SK-N-SH (cell line): Measurements from ENCODE around the gene TM9SF4. TPM values are rescaled to one million over a fixed set of nuclear protein-coding genes. Genes with fewer than 3 reads are reported as not detected.
A peak's percentile ranks its signal among the peaks of the same experiment; 100 is the strongest.

Source experiments
- CTCF ChIA-PET: fragments of 300-600, 350-600 bp; formaldehyde crosslinking; extraction: SDS; loops from one replicate; lab custom pipeline; 2021; lab: Yijun Ruan, JAX
- POLR2A ChIA-PET: fragments of 350-600 bp; sonication (Branson Sonifier 250); formaldehyde crosslinking; extraction: SDS; loops from one replicate; lab custom pipeline; 2020; ENCODE audit warnings: antibody characterized with exemption, inconsistent platforms; lab: Yijun Ruan, JAX
- DNase-seq: peaks from one replicate; pipeline ENCODE4 v3.0.0; 2012
- H2AFZ ChIP-seq: fragments of 200-600 bp; sonication (generic); 2 replicates; pipeline ENCODE4 v1.8.1; 2016; ENCODE audit warnings: antibody characterized with exemption, mild to moderate bottlenecking, low read depth
- H3F3A ChIP-seq: fragments of 200-600 bp; sonication (generic); replicated peaks from 2 replicates; pipeline ENCODE3; 2016; ENCODE audit warnings: antibody characterized with exemption, mild to moderate bottlenecking; ENCODE audit not compliant: insufficient read depth
- H3K27ac ChIP-seq, 2 experiments: fragments of 200-500 bp in 1 of 2; fragments of 200-600 bp in 1 of 2; sonication (Bioruptor generic) in 1 of 2; sonication (generic), shearing (Covaris generic) in 1 of 2; 2 replicates each; pipeline versions ENCODE4 v1.5.1 to v1.6.1; 2014 to 2016; ENCODE audit warnings: low read depth in 2 of 2, inconsistent platforms in 1 of 2, low read length in 1 of 2, mild to moderate bottlenecking in 1 of 2, mixed read lengths in 1 of 2
- H3K27me3 ChIP-seq: fragments of 200-600 bp; sonication (generic), shearing (Covaris generic); 2 replicates; pipeline ENCODE4 v1.6.1; 2016; ENCODE audit warnings: mixed run types; ENCODE audit not compliant: insufficient read depth
- H3K36me3 ChIP-seq, 2 experiments: fragments of 200-500 bp in 1 of 2; fragments of 200-600 bp in 1 of 2; sonication (Bioruptor generic) in 1 of 2; sonication (generic) in 1 of 2; replicated peaks in 1 of 2; 2 replicates each; pipeline versions ENCODE3 to v1.5.1; 2014 to 2016; ENCODE audit warnings: low read length in 1 of 2, mild to moderate bottlenecking in 1 of 2; ENCODE audit not compliant: insufficient read depth in 2 of 2, control insufficient read depth in 1 of 2
- H3K4me1 ChIP-seq, 2 experiments: fragments of 200-500 bp in 1 of 2; fragments of 200-600 bp in 1 of 2; sonication (Bioruptor generic) in 1 of 2; sonication (generic), shearing (Covaris generic) in 1 of 2; 2 replicates each; pipeline versions ENCODE4 v1.5.1 to v1.6.1; 2014 to 2016; ENCODE audit warnings: low read depth in 1 of 2, low read length in 1 of 2, mixed run types in 1 of 2; ENCODE audit not compliant: insufficient read depth in 2 of 2, control insufficient read depth in 1 of 2
- H3K4me2 ChIP-seq: fragments of 200-600 bp; sonication (generic), shearing (Covaris generic); 2 replicates; pipeline ENCODE4 v1.6.1; 2017; ENCODE audit warnings: mixed run types
- H3K4me3 ChIP-seq, 2 experiments: fragments of 200-500 bp in 1 of 2; fragments of 200-600 bp in 1 of 2; sonication (Bioruptor generic) in 1 of 2; sonication (generic), shearing (Covaris generic) in 1 of 2; 2 replicates each; pipeline versions ENCODE4 v1.5.1 to v1.8.1; 2014 to 2016; ENCODE audit warnings: low read depth in 2 of 2, inconsistent platforms in 1 of 2, low read length in 1 of 2, mild to moderate bottlenecking in 1 of 2, mixed read lengths in 1 of 2, moderate library complexity in 1 of 2
- H3K79me2 ChIP-seq: fragments of 200-600 bp; sonication (generic); 2 replicates; pipeline ENCODE4 v1.8.1; 2017; ENCODE audit warnings: mild to moderate bottlenecking; ENCODE audit not compliant: insufficient read depth
- H3K9ac ChIP-seq: fragments of 200-600 bp; sonication (generic); 2 replicates; pipeline ENCODE4 v1.6.1; 2017; ENCODE audit warnings: mixed run types
- H3K9me2 ChIP-seq: fragments of 200-600 bp; sonication (generic); 2 replicates; pipeline ENCODE4 v1.6.1; 2017; ENCODE audit warnings: mixed run types
- H3K9me3 ChIP-seq: fragments of 200-600 bp; sonication (generic); 2 replicates; pipeline ENCODE4 v1.6.1; 2017; ENCODE audit warnings: mixed run types, mild to moderate bottlenecking, moderate library complexity
- H4K20me1 ChIP-seq: fragments of 200-600 bp; sonication (generic); 2 replicates; pipeline ENCODE4 v1.6.1; 2017; ENCODE audit warnings: mild to moderate bottlenecking, mixed run types; ENCODE audit not compliant: insufficient read depth
- CHD2 ChIP-seq: fragments of 150-350 bp; IDR thresholded peaks from 2 replicates; pipeline ENCODE4 v1.6.1; 2018; ENCODE audit warnings: low read length; ENCODE audit not compliant: partially characterized antibody
- CTCF ChIP-seq: fragments of 200-600 bp; sonication (generic); IDR thresholded peaks from 2 replicates; pipeline ENCODE4 v1.6.1; 2017; ENCODE audit warnings: antibody characterized with exemption, mild to moderate bottlenecking, moderate library complexity
- EP300 ChIP-seq, 2 experiments: IDR thresholded peaks; 2 replicates each; pipeline versions ENCODE4 v1.4.0 to v1.6.1; 2012; ENCODE audit warnings: borderline replicate concordance in 1 of 2, low read depth in 1 of 2, low read length in 1 of 2
- FOXM1 ChIP-seq: IDR thresholded peaks from 2 replicates; pipeline ENCODE4 v1.4.0; 2012; ENCODE audit warnings: low read depth, mild to moderate bottlenecking
- GABPA ChIP-seq: IDR thresholded peaks from 2 replicates; pipeline ENCODE4 v1.4.0; 2012; ENCODE audit warnings: low read depth, mild to moderate bottlenecking
- JUND ChIP-seq: IDR thresholded peaks from 2 replicates; pipeline ENCODE4 v1.4.0; 2012
- MAX ChIP-seq: IDR thresholded peaks from 2 replicates; pipeline ENCODE4 v1.4.0; 2012; ENCODE audit warnings: low read depth
- NFIC ChIP-seq: IDR thresholded peaks from 2 replicates; pipeline ENCODE4 v1.4.0; 2012; ENCODE audit warnings: borderline replicate concordance
- RAD21 ChIP-seq: IDR thresholded peaks from 2 replicates; pipeline ENCODE4 v1.6.1; 2012; ENCODE audit warnings: mild to moderate bottlenecking, low read length
- RFX5 ChIP-seq: IDR thresholded peaks from 2 replicates; pipeline ENCODE4 v1.6.1; 2012; ENCODE audit warnings: mild to moderate bottlenecking, improper control_type of control experiment, low read length
- RXRA ChIP-seq: IDR thresholded peaks from 2 replicates; pipeline ENCODE4 v1.4.0; 2012; ENCODE audit warnings: low read depth, mild to moderate bottlenecking, borderline replicate concordance
- SIN3A ChIP-seq: IDR thresholded peaks from 2 replicates; pipeline ENCODE4 v1.6.1; 2012; ENCODE audit warnings: low read depth, mild to moderate bottlenecking, low read length, moderate library complexity, borderline replicate concordance
- TCF12 ChIP-seq: IDR thresholded peaks from 2 replicates; pipeline ENCODE4 v1.4.0; 2012
- USF1 ChIP-seq: IDR thresholded peaks from 2 replicates; pipeline ENCODE4 v1.4.0; 2012; ENCODE audit warnings: low read depth, borderline replicate concordance
- WGBS: methylation state at CpG from one replicate; pipeline ENCODE4 v1.1.6; 2017; ENCODE audit warnings: low lambda C conversion rate; 5-methylcytosine and 5-hydroxymethylcytosine counted together
- polyA plus RNA-seq, 3 experiments: library from polyadenylated mRNA; depleted of rRNA; stranded (reverse); fragments of >200 nt; gene quantifications; 2 replicates each; pipeline ENCODE4 v1.2.3, GENCODE V29; 2012

TM9SF4 gene
- polyA plus RNA-seq, 1 of the 3 experiments (the other 2 are of a cell fraction): 61.0 TPM

GRCh38 chr20:32098786-32099185 lies 10.7 kb upstream of the TM9SF4 start (continued):
- no peak for TF ChIP-seq NFIC
- no peak for TF ChIP-seq RAD21
- no peak for TF ChIP-seq FOXM1
- TF ChIP-seq TCF12: no peak
- no peak for TF ChIP-seq RFX5

- DNase-seq: no peak
- no peak overlapping the region for H3K4me2 ChIP-seq
- peak overlapping the region; percentile 82 to 84; a peak in 2 of 4 replicates for H3K4me3 ChIP-seq
- H3K4me1 ChIP-seq: peaks cover 5 to 10% of the 10 kb centered on the region in 2 experiments; a peak in 3 of 4 replicates
- no peaks in the 10 kb centered on the region for H3F3A ChIP-seq
- peaks cover 3% of the 10 kb centered on the region; the same call in 1 of the 2 replicates for H3K27me3 ChIP-seq
- H3K79me2 ChIP-seq: peaks cover 43% of the 10 kb centered on the region
- H3K27ac ChIP-seq: peak overlapping the region in 1 of 2 experiments; percentile 97; a peak in 1 of 4 replicates
- no peaks in the 10 kb centered on the region for H3K9me2 ChIP-seq
- H3K9me3 ChIP-seq: no peaks in the 10 kb centered on the region
- TF ChIP-seq RXRA (no peak), JUND (no peak), MAX (no peak), CTCF (no peak), FOXM1 (no peak), SIN3A (no peak), NFIC (no peak), CHD2 (no peak), TCF12 (no peak), GABPA (no peak), USF1 (no peak), EP300 (IDR thresholded peaks at IDR 0.05; ENCODE audit: borderline replicate concordance in 1 of 2, low read depth in 1 of 2, low read length in 1 of 2) (no peak)
- peaks cover 23% of the 10 kb centered on the region for H4K20me1 ChIP-seq
- H3K9ac ChIP-seq: no peak overlapping the region
- WGBS: 33% methylated on average over 5 of the region's 5 CpGs
- no peaks in the 10 kb centered on the region for H3K36me3 ChIP-seq
- CTCF ChIA-PET: interaction anchor here (0.6 to 5.0 kb wide), 6 partner anchors 8 to 286 kb away, joined by 3 to 20 read pairs (median 4); no protein-coding TSS in a partner anchor
- POLR2A ChIA-PET: no interaction called here
- H2AFZ ChIP-seq: peak overlapping the region; percentile 89
Measured at GRCh38 chr20:32108814-32109391, 611 bp upstream of the TM9SF4 start.
